HCT116 (cell line): ENCODE results near the gene SLAIN2. TPM values are rescaled to one million over a fixed set of nuclear protein-coding genes. Genes with fewer than 3 reads are reported as not detected.

Experiments
- ATAC-seq: fragments of 200-7000 bp; cut with Tn5 transposase; 2 replicates; pipeline ENCODE4 v1.9.1; 2020; ENCODE audit warnings: mild to moderate bottlenecking, moderate library complexity
- BruUV-seq: library from RNA; stranded (reverse); fragments of 400-500 nt; replicated peaks from 2 replicates; lab custom pipeline; 2021; lab: Mats Ljungman, UMichigan
- CTCF ChIA-PET: fragments of 300-600 bp; sonication (Branson Sonifier 250); formaldehyde crosslinking; loops from one replicate; lab custom pipeline; 2021; ENCODE audit warnings: antibody characterized with exemption; lab: Charles Lee
- POLR2A ChIA-PET: fragments of 300-600, 350-600 bp; sonication (Branson Sonifier 250); formaldehyde crosslinking; loops from one replicate; lab custom pipeline; 2021; ENCODE audit warnings: antibody characterized with exemption; lab: Charles Lee
- RAD21 ChIA-PET, 2 experiments: fragments of 300-600 bp; sonication (Branson Sonifier 250); formaldehyde crosslinking; loops; one replicate each; lab custom pipeline; 2023; ENCODE audit warnings: low total read pairs in 2 of 2; ENCODE audit not compliant: uncharacterized antibody in 2 of 2, unreplicated experiment in 2 of 2, low non-redundant PET in 1 of 2; lab: Charles Lee
- DNase-seq: peaks from one replicate; pipeline ENCODE4 v3.0.0-alpha.2; 2010; ENCODE audit warnings: low read depth, low spot score
- H2AFZ ChIP-seq: fragments of 200-600 bp; shearing (Covaris generic), sonication (generic); 2 replicates; pipeline ENCODE4 v1.6.1; 2017; ENCODE audit warnings: low read depth, mixed run types, mixed read lengths, antibody characterized with exemption, low read length; ENCODE audit not compliant: poor library complexity, severe bottlenecking
- H3K27ac ChIP-seq: 2 replicates; pipeline ENCODE4 v1.5.1; 2012; ENCODE audit warnings: low read depth, low read length
- H3K27me3 ChIP-seq: fragments of 200-600 bp; sonication (generic); 2 replicates; pipeline ENCODE4 v1.6.1; 2016; ENCODE audit warnings: mixed run types, low read length, mixed read lengths; ENCODE audit not compliant: insufficient read depth
- H3K36me3 ChIP-seq, 2 experiments: fragments of 200-500 bp in 1 of 2; fragments of 200-600 bp in 1 of 2; sonication (Bioruptor generic) in 1 of 2; sonication (generic) in 1 of 2; 2 replicates each; pipeline versions ENCODE4 v1.5.1 to v1.6.1; 2014 to 2016; ENCODE audit warnings: low read length in 2 of 2, inconsistent platforms in 1 of 2, mixed read lengths in 1 of 2, mixed run types in 1 of 2; ENCODE audit not compliant: insufficient read depth in 2 of 2, control insufficient read depth in 1 of 2
- H3K4me1 ChIP-seq, 2 experiments: fragments of 200-600 bp in 1 of 2; sonication (generic) in 1 of 2; 2 replicates each; pipeline versions ENCODE4 v1.5.1 to v1.6.1; 2012 to 2017; ENCODE audit warnings: low read length in 2 of 2, inconsistent platforms in 1 of 2, mild to moderate bottlenecking in 1 of 2, mixed read lengths in 1 of 2, mixed run types in 1 of 2, moderate library complexity in 1 of 2; ENCODE audit not compliant: insufficient read depth in 2 of 2, control insufficient read depth in 1 of 2
- H3K4me2 ChIP-seq: fragments of 200-600 bp; sonication (generic); 2 replicates; pipeline ENCODE4 v1.6.1; 2017; ENCODE audit warnings: mixed run types, low read length, mixed read lengths
- H3K4me3 ChIP-seq, 2 experiments: fragments of 200-600 bp in 1 of 2; sonication (generic) in 1 of 2; replicated peaks in 1 of 2; 2 replicates each; pipeline ENCODE4 v1.5.1; 2011 to 2016; ENCODE audit warnings: low read length in 2 of 2, control low read depth in 1 of 2, low read depth in 1 of 2, mild to moderate bottlenecking in 1 of 2, mixed read lengths in 1 of 2, mixed run types in 1 of 2
- H3K79me2 ChIP-seq: fragments of 200-600 bp; sonication (generic); 2 replicates; pipeline ENCODE4 v1.6.1; 2017; ENCODE audit warnings: mild to moderate bottlenecking, mixed run types, low read length, moderate library complexity, mixed read lengths; ENCODE audit not compliant: insufficient read depth
- H3K9ac ChIP-seq: fragments of 200-600 bp; sonication (generic); 2 replicates; pipeline ENCODE4 v1.6.1; 2016; ENCODE audit warnings: low read length, mixed read lengths
- H3K9me2 ChIP-seq: fragments of 200-600 bp; sonication (generic), shearing (Covaris generic); 2 replicates; pipeline ENCODE4 v1.6.1; 2017; ENCODE audit warnings: mixed run types, mild to moderate bottlenecking, moderate library complexity; ENCODE audit not compliant: insufficient read depth
- H3K9me3 ChIP-seq, 2 experiments: fragments of 200-500 bp in 1 of 2; fragments of 200-600 bp in 1 of 2; sonication (Bioruptor generic) in 1 of 2; sonication (generic) in 1 of 2; 2 replicates each; pipeline ENCODE4 v1.6.1; 2014 to 2017; ENCODE audit warnings: low read length in 2 of 2, mixed read lengths in 2 of 2, inconsistent platforms in 1 of 2, low read depth in 1 of 2, mild to moderate bottlenecking in 1 of 2, mixed run types in 1 of 2, moderate library complexity in 1 of 2; ENCODE audit not compliant: control insufficient read depth in 1 of 2, insufficient read depth in 1 of 2
- H4K20me1 ChIP-seq: fragments of 200-600 bp; sonication (generic), shearing (Covaris generic); 2 replicates; pipeline ENCODE4 v1.6.1; 2017; ENCODE audit warnings: mixed run types, mild to moderate bottlenecking, moderate library complexity; ENCODE audit not compliant: insufficient read depth
- CBX3 ChIP-seq: IDR thresholded peaks from 2 replicates; pipeline ENCODE4 v1.6.1; 2012; ENCODE audit warnings: low read depth
- CEBPB ChIP-seq: IDR thresholded peaks from 2 replicates; pipeline ENCODE4 v1.6.1; 2012; ENCODE audit warnings: low read depth
- CTCF ChIP-seq, 3 experiments: fragments of 200-600 bp in 1 of 3; sonication (generic) in 1 of 3; IDR thresholded peaks in 2 of 3; conservative IDR thresholded peaks in 1 of 3; 2 replicates each; pipeline ENCODE4 v1.5.1; 2012 to 2017; ENCODE audit warnings: low read depth in 2 of 3, low read length in 2 of 3, antibody characterized with exemption in 1 of 3, borderline replicate concordance in 1 of 3, control low read depth in 1 of 3, mild to moderate bottlenecking in 1 of 3, mixed read lengths in 1 of 3, mixed run types in 1 of 3, moderate library complexity in 1 of 3; ENCODE audit not compliant: insufficient read depth in 1 of 3
- EGR1 ChIP-seq: IDR thresholded peaks from 2 replicates; pipeline ENCODE4 v1.6.1; 2012; ENCODE audit warnings: low read depth
- ELF1 ChIP-seq: IDR thresholded peaks from 2 replicates; pipeline ENCODE4 v1.6.1; 2012; ENCODE audit warnings: low read depth, borderline replicate concordance
- EZH2 ChIP-seq: fragments of 200-600 bp; sonication (generic); IDR thresholded peaks from 2 replicates; pipeline ENCODE4 v1.6.1; 2017; ENCODE audit warnings: antibody characterized with exemption, mixed run types
- EZH2phosphoT487 ChIP-seq: fragments of 200-600 bp; IDR thresholded peaks from 2 replicates; pipeline ENCODE4 v1.6.1; 2018; ENCODE audit warnings: antibody characterized with exemption, borderline replicate concordance
- REST ChIP-seq: IDR thresholded peaks from 2 replicates; pipeline ENCODE4 v1.6.1; 2012; ENCODE audit warnings: low read depth
- SP1 ChIP-seq: IDR thresholded peaks from 2 replicates; pipeline ENCODE4 v1.6.1; 2012; ENCODE audit warnings: low read depth
- SRF ChIP-seq: IDR thresholded peaks from 2 replicates; pipeline ENCODE4 v1.6.1; 2012; ENCODE audit warnings: low read depth
- TCF7L2 ChIP-seq: IDR thresholded peaks from 2 replicates; pipeline ENCODE4 v1.7.0; 2011; ENCODE audit warnings: borderline replicate concordance, inconsistent platforms; ENCODE audit not compliant: insufficient read depth, insufficient read length; ENCODE audit errors: extremely low read depth
- YY1 ChIP-seq: IDR thresholded peaks from 2 replicates; pipeline ENCODE4 v1.6.1; 2011; ENCODE audit warnings: low read length, low read depth, moderate library complexity, mild to moderate bottlenecking; ENCODE audit not compliant: insufficient replicate concordance; ENCODE audit errors: extremely low read depth
- ZFX ChIP-seq: fragments of 450-650 bp; IDR thresholded peaks from 2 replicates; pipeline ENCODE4 v1.6.1; 2017
- intact Hi-C: fragments of 100-400 bp; cut with micrococcal nuclease; formaldehyde crosslinking; loops from 2 replicates; pipeline ENCODE4 v1.10.0; 2022
- total RNA-seq: library from RNA; stranded (reverse); gene quantifications from one replicate; pipeline ENCODE4 v1.2.1, GENCODE V29; 2021; ENCODE audit not compliant: unreplicated experiment
- TF ChIP-seq, protein P1 (sequence below): IDR thresholded peaks from 2 replicates; pipeline ENCODE4 v1.6.1; 2011; ENCODE audit warnings: mild to moderate bottlenecking, low read length, moderate library complexity; ENCODE audit not compliant: insufficient replicate concordance; ENCODE audit errors: extremely low read depth
- TF ChIP-seq, protein P2 (sequence below): IDR thresholded peaks from 2 replicates; pipeline ENCODE4 v1.6.1; 2012

SLAIN2 gene
- total RNA-seq, 1 experiment from 2014 or later = 50.3 TPM

DNA sequence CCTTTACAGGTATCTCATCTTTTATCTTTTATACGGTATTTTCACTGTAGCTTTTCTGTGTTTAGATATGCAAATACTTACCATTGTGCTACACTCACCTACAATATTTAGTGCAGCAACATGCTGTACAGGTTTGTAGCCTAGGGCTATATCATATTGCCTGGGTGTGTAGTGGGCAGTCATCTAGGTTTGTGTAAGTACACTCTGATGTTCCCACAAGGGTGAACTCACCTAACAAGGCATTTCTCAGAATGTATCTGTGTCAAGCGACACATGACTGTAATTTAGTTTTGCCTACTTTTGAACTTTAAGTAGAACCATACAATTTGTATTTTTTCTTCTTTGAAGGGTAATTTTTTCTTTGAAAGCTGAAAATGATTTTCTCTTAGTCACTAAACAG lies 87.6 kb downstream of the SLAIN2 start:
- Histone ChIP-seq H2AFZ (no peak overlapping the region), H3K9me3 (no peaks in the 10 kb centered on the region), H3K27me3 (no peaks in the 10 kb centered on the region), H3K36me3 (no peaks in the 10 kb centered on the region; a peak in 1 of 4 replicates), H3K79me2 (no peaks in the 10 kb centered on the region), H3K4me3 (no peak overlapping the region), H3K27ac (no peak overlapping the region), H4K20me1 (no peaks in the 10 kb centered on the region), H3K9me2 (no peaks in the 10 kb centered on the region), H3K9ac (no peak overlapping the region), H3K4me1 (no peaks in the 10 kb centered on the region), H3K4me2 (no peak overlapping the region)
- no peak for ATAC-seq
- TF ChIP-seq ZFX = no peak
- TF ChIP-seq EGR1 = no peak
- no peak for TF ChIP-seq EZH2
- no peak for TF ChIP-seq EZH2phosphoT487
- TF ChIP-seq CBX3 = no peak
- TF ChIP-seq, protein P1, sequence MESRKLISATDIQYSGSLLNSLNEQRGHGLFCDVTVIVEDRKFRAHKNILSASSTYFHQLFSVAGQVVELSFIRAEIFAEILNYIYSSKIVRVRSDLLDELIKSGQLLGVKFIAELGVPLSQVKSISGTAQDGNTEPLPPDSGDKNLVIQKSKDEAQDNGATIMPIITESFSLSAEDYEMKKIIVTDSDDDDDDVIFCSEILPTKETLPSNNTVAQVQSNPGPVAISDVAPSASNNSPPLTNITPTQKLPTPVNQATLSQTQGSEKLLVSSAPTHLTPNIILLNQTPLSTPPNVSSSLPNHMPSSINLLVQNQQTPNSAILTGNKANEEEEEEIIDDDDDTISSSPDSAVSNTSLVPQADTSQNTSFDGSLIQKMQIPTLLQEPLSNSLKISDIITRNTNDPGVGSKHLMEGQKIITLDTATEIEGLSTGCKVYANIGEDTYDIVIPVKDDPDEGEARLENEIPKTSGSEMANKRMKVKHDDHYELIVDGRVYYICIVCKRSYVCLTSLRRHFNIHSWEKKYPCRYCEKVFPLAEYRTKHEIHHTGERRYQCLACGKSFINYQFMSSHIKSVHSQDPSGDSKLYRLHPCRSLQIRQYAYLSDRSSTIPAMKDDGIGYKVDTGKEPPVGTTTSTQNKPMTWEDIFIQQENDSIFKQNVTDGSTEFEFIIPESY = no peak
- TF ChIP-seq TCF7L2 = no peak
- TF ChIP-seq SRF = no peak
- TF ChIP-seq SP1 = no peak
- TF ChIP-seq, protein P2, sequence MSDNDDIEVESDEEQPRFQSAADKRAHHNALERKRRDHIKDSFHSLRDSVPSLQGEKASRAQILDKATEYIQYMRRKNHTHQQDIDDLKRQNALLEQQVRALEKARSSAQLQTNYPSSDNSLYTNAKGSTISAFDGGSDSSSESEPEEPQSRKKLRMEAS = no peak
- no peak for TF ChIP-seq YY1
- TF ChIP-seq CEBPB = no peak
- TF ChIP-seq CTCF (IDR thresholded peaks at IDR 0.05 in 2 of 3, conservative IDR thresholded peaks at IDR 0.05 in 1 of 3; ENCODE audit: borderline replicate concordance in 1 of 3, insufficient read depth in 1 of 3, low read depth in 2 of 3, low read length in 2 of 3) = no peak
- no peak for TF ChIP-seq REST
- TF ChIP-seq ELF1 = no peak
- POLR2A ChIA-PET = no interaction called here
- intact Hi-C loops = no loop called here
- no TSS peak for BruUV-seq
- CTCF ChIA-PET = no interaction called here
- no peak for DNase-seq
- RAD21 ChIA-PET = no interaction called here
